Mononuclear cell (primary cell): ENCODE results near the gene CDC45. TPM values are rescaled to one million over a fixed set of nuclear protein-coding genes. Genes with fewer than 3 reads are reported as not detected.

Source experiments
- H3K27me3 ChIP-seq: 2 replicates; pipeline ENCODE4 v1.6.0; 2011; ENCODE audit warnings: low read length, control low read depth; ENCODE audit not compliant: insufficient read depth
- H3K4me1 ChIP-seq: 2 replicates; pipeline ENCODE4 v1.5.1; 2011; ENCODE audit warnings: mild to moderate bottlenecking, low read length, control low read depth; ENCODE audit not compliant: insufficient read depth
- H3K4me3 ChIP-seq: 2 replicates; pipeline ENCODE4 v1.5.1; 2011; ENCODE audit warnings: mild to moderate bottlenecking, low read length, moderate library complexity
- H3K9me3 ChIP-seq: 2 replicates; pipeline ENCODE4 v1.5.1; 2011; ENCODE audit warnings: low read depth, mild to moderate bottlenecking, control low read depth, low read length
- total RNA-seq: library from RNA; depleted of rRNA; stranded (reverse); fragments of >200 nt; gene quantifications from one replicate; pipeline ENCODE4 v1.2.3, GENCODE V29; 2012

Gene CDC45
- total RNA-seq, 1 donor = 0.42 TPM

- peaks cover 2% of the 10 kb centered on the region for H3K4me1 ChIP-seq
- no peaks in the 10 kb centered on the region for H3K27me3 ChIP-seq
- no peak overlapping the region for H3K4me3 ChIP-seq
- H3K9me3 ChIP-seq = no peaks in the 10 kb centered on the region
These were observed 7.5 kb upstream of the CDC45 start for GRCh38 chr22:19472233-19472632.

GRCh38 chr22:19473578-19473977 is 6.1 kb upstream of the CDC45 start:
- Histone ChIP-seq H3K4me1 (peaks cover 15% of the 10 kb centered on the region), H3K27me3 (no peaks in the 10 kb centered on the region), H3K4me3 (no peak overlapping the region), H3K9me3 (no peaks in the 10 kb centered on the region)

- Histone ChIP-seq H3K4me3 (no peak overlapping the region), H3K9me3 (no peaks in the 10 kb centered on the region), H3K4me1 (peaks cover 22% of the 10 kb centered on the region), H3K27me3 (no peaks in the 10 kb centered on the region)
These were observed 3.7 kb upstream of the CDC45 start for GRCh38 chr22:19476023-19476422.

- peaks cover 22% of the 10 kb centered on the region for H3K4me1 ChIP-seq
- H3K4me3 ChIP-seq = peak overlapping the region; percentile 79
- H3K9me3 ChIP-seq = no peaks in the 10 kb centered on the region
- H3K27me3 ChIP-seq = no peaks in the 10 kb centered on the region
These were observed 2.2 kb upstream of the CDC45 start for GRCh38 chr22:19477321-19478044.

GRCh38 chr22:19478045-19478900 is 1.4 kb upstream of the CDC45 start:
- H3K27me3 ChIP-seq = no peaks in the 10 kb centered on the region
- H3K4me1 ChIP-seq = peaks cover 22% of the 10 kb centered on the region
- peak overlapping the region; percentile 79 for H3K4me3 ChIP-seq
- H3K9me3 ChIP-seq = no peaks in the 10 kb centered on the region

- H3K4me1 ChIP-seq = peaks cover 22% of the 10 kb centered on the region
- H3K27me3 ChIP-seq = no peaks in the 10 kb centered on the region
- H3K4me3 ChIP-seq = peak within 1 kb of the TSS; percentile 79
- no peaks in the 10 kb centered on the region for H3K9me3 ChIP-seq
These were observed 792 bp upstream of the CDC45 start, which contains the start of gene UFD1 for GRCh38 chr22:19478901-19479354. Gene UFD1, minus strand, starts transcription at chr22:19479193. Its CDS starts 108 bp downstream, at chr22:19479085.

GRCh38 chr22:19480173-19480568 is 451 bp downstream of the CDC45 start:
- peaks cover 22% of the 10 kb centered on the region for H3K4me1 ChIP-seq
- H3K4me3 ChIP-seq = peak overlapping the region; percentile 79
- no peaks in the 10 kb centered on the region for H3K27me3 ChIP-seq
- H3K9me3 ChIP-seq = no peaks in the 10 kb centered on the region

- Histone ChIP-seq H3K4me3 (no peak overlapping the region), H3K27me3 (no peaks in the 10 kb centered on the region), H3K9me3 (no peaks in the 10 kb centered on the region), H3K4me1 (peaks cover 22% of the 10 kb centered on the region)
These were observed 1.1 kb downstream of the CDC45 start for GRCh38 chr22:19480789-19481188.

- Histone ChIP-seq H3K27me3 (no peaks in the 10 kb centered on the region), H3K4me1 (peaks cover 19% of the 10 kb centered on the region), H3K9me3 (no peaks in the 10 kb centered on the region), H3K4me3 (no peak overlapping the region)
These were observed 2.6 kb downstream of the CDC45 start for GRCh38 chr22:19482297-19482696.

GRCh38 chr22:19483481-19484244 is 3.9 kb downstream of the CDC45 start:
- peaks cover 7% of the 10 kb centered on the region for H3K4me1 ChIP-seq
- no peaks in the 10 kb centered on the region for H3K27me3 ChIP-seq
- no peak overlapping the region for H3K4me3 ChIP-seq
- no peaks in the 10 kb centered on the region for H3K9me3 ChIP-seq

- H3K27me3 ChIP-seq = no peaks in the 10 kb centered on the region
- no peaks in the 10 kb centered on the region for H3K9me3 ChIP-seq
- no peaks in the 10 kb centered on the region for H3K4me1 ChIP-seq
- no peak overlapping the region for H3K4me3 ChIP-seq
These were observed 8.6 kb downstream of the CDC45 start for GRCh38 chr22:19488285-19488684.

- H3K27me3 ChIP-seq = no peaks in the 10 kb centered on the region
- H3K9me3 ChIP-seq = no peaks in the 10 kb centered on the region
- no peak overlapping the region for H3K4me3 ChIP-seq
- H3K4me1 ChIP-seq = no peaks in the 10 kb centered on the region
These were observed 9.4 kb downstream of the CDC45 start for GRCh38 chr22:19488884-19489843.

- Histone ChIP-seq H3K4me3 (no peak overlapping the region), H3K4me1 (no peaks in the 10 kb centered on the region), H3K9me3 (no peaks in the 10 kb centered on the region), H3K27me3 (no peaks in the 10 kb centered on the region)
These were observed 11.0 kb downstream of the CDC45 start for GRCh38 chr22:19490628-19491230.
